HG03064 (cell line): ENCODE results near the gene PPP1R18.
"Not testable (repeated sequence)": the region's sequence is repeated elsewhere in the genome, so short reads cannot be mapped to it uniquely, and the experiment has no call there.

Experiments used
- ATAC-seq: cut with Tn5 transposase; IDR thresholded peaks from one replicate; pipeline ENCODE4 v1.9.1; 2021; ENCODE audit warnings: low read depth; ENCODE audit not compliant: unreplicated experiment

PPP1R18 gene

GRCh38 chr6:30670760-30671527 is 15.5 kb downstream of the PPP1R18 start:
- no peak for ATAC-seq

GRCh38 chr6:30666300-30666699 is 20.1 kb downstream of the PPP1R18 start:
- ATAC-seq = not testable (repeated sequence)

GRCh38 chr6:30664994-30665767 is 21.3 kb downstream of the PPP1R18 start:
- no peak for ATAC-seq

DNA sequence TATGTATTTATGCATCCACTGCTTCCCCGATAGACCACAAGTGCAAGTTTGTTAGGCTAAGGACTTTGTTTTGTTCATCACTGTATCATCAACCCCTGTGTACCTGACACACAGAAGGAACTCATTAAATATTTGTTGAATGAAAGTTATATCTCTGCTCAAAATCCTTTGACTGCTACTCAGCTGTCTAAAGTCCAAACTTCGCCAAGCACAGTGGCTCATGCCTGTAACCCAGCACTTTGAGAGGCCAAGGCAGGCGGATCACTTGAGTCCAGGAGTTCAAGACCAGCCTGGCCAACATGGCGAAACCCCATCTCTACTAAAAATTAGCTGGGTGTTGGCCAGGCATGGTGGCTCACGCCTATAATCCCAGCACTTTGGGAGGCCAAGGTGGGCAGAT is 28.5 kb downstream of the PPP1R18 start:
- ATAC-seq = not testable (repeated sequence)

DNA sequence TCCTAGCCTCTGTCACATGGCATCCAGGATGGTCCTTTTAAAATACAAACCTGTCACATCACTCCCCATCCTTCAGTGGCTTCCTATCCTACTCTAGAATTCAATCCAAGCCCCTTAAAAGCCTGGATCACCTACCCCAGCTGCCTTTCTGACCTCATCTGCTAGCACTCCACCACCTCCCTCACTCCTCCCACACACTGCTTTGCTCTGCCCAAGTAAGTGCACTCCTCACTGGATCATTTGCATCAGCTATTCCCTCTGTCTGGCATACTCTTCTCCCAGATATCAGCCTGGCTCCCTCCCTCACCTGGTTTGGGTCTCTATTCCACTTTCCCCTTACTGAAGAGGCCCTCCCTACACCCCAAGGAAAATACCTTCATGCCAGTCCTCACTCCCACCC is 29.0 kb downstream of the PPP1R18 start:
- no peak for ATAC-seq

- ATAC-seq = no peak
Observed at GRCh38 chr6:30656513-30656912, 29.9 kb downstream of the PPP1R18 start.

- ATAC-seq = no peak
Observed at GRCh38 chr6:30655743-30656094, 30.7 kb downstream of the PPP1R18 start.

- no peak for ATAC-seq
Observed at GRCh38 chr6:30654798-30655742, 31.4 kb downstream of the PPP1R18 start.

GRCh38 chr6:30651143-30651542 is 35.3 kb downstream of the PPP1R18 start:
- no peak for ATAC-seq

- peak; percentile 56 for ATAC-seq
Observed at GRCh38 chr6:30647242-30648116, 39.0 kb downstream of the PPP1R18 start.

DNA sequence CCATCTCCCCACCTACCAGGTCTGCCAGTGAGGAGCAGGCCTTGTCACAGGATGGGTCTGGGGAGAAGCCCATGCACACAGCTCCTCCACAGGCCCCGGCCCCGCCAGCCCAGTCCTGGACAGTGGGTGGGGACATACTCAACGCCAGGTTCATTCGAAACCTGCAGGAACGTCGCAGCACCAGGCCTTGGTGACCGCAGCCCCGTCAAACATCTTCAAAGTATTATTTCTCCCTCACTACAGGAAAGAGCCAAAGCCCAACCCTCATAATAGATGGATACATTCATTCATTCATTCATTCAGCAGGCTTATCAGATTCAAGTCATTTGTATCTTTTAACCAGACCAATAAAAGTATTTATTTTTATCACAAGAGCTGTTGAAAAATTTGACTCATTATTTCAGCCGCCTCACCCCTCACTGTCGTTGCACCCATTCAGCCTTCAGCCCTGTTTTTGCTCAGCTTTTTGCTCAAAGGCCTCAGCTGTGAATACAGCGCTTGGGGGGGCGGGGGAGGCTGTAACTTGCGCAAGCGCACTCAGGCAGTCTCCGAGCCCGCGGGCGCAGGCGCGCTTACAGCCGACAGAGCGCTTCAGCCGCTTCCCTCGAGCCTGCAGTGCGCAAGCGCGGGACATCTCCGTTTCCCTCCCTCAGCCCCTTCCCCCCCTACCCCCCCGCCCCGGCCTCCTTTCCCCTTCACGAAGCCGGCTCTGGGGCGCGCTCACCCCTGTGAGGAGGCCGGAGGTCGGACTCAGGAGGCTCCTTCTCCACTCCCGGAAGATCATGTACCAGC is 39.8 kb downstream of the PPP1R18 start, which contains the start of gene C6orf136:
Gene C6orf136, plus strand, starts transcription at position 684 of the 792 bp plus-strand sequence. Its CDS starts 99 bp downstream, at position 783.
- peak; percentile 41 for ATAC-seq

DNA sequence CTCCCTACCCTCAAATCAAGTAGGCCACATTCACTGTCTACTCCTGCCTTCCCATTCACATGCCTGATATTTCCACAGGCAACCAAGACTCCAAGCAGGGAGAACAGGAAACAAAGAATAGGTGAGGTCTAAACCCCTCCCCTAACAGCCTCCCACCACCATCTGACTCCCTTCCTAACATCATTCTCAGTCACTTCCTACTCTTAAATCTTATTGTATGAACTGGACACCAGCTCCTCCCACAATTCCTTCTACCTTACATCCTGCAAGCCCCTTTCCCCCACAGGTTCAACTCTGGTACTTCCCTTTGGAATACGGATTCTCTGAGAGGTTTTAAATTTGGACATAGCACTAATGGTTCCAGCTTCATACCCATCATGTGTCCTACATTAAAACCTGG is 40.5 kb downstream of the PPP1R18 start:
- ATAC-seq = no peak

DNA sequence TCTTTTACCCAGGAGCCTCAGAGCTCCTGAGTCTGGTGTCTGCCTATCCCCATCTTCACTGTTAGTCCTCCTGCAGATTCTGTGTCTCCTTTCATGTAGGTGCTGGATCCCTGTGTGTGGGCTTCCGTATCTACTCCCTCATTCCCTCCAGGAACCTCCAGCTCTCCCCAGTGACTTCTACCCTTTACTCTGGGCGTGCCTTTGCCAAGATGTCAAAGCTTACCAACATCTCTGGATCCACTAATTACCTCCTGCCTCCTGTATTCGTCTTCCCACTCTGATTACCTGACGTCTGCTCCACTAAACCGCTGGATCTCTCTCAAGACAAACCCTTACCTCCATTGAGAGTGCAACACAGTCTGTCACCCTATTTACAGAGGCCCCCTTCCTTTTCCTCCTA is 41.7 kb downstream of the PPP1R18 start:
- ATAC-seq = no peak

- ATAC-seq = no peak
Observed at GRCh38 chr6:30643656-30644055, 42.8 kb downstream of the PPP1R18 start.

GRCh38 chr6:30641048-30641447 is 45.4 kb downstream of the PPP1R18 start:
- no peak for ATAC-seq

DNA sequence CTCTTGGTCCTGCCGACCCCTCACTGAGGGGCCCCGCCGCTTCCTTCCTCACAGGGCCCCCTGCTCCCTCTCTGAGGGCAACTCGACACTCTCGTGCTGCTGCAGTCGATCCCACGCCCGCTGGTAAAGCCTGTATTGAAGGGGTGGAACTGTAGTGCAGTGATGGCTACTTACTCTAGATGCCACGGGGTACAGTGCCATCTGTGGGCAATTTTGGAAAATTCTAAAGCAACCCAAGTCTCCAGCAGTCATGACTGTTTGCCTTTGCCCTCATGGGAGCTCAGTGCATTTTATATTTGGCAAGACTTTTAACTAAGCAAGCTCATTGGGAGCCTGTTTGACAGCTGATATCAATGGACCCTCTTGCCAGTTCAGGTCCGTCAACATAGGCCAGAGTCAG is 46.0 kb downstream of the PPP1R18 start:
- no peak for ATAC-seq

DNA sequence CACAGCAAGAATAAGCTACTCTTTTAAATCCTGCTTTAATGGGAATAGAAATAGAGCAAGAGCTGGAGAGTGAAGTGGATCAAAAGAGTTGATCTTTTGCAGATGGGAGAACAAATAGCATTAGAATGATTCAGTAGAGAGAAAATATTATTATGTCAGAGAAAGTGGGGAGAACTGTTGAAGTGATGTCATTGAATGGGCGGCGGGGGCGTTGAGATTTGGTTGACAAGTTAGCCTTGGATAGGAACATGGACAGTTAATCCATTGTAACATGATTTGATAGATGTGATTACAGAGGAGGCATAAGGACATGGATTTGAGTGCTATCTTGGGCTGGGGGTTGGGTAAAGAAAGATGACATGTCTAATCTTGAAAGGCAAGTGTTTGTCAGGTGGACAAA is 50.6 kb downstream of the PPP1R18 start:
- ATAC-seq = no peak

GRCh38 chr6:30626484-30627366 is 59.7 kb downstream of the PPP1R18 start, which contains the start of gene ATAT1:
ATAT1 (plus strand) TSS chr6:30626874.
- ATAC-seq = peak; percentile 74
